HG03460 (cell line): ENCODE results near the gene ZNF792.
"Not testable (repeated sequence)": the region's sequence is repeated elsewhere in the genome, so short reads cannot be mapped to it uniquely, and the experiment has no call there.

Experiments
- ATAC-seq: cut with Tn5 transposase; IDR thresholded peaks from one replicate; pipeline ENCODE4 v1.9.1; 2021; ENCODE audit not compliant: unreplicated experiment

Gene ZNF792

GRCh38 chr19:34926361-34926684, 37.7 kb downstream of the ZNF792 start:
- no peak for ATAC-seq

- no peak for ATAC-seq
Measured at GRCh38 chr19:34925278-34925855, 38.7 kb downstream of the ZNF792 start.

DNA sequence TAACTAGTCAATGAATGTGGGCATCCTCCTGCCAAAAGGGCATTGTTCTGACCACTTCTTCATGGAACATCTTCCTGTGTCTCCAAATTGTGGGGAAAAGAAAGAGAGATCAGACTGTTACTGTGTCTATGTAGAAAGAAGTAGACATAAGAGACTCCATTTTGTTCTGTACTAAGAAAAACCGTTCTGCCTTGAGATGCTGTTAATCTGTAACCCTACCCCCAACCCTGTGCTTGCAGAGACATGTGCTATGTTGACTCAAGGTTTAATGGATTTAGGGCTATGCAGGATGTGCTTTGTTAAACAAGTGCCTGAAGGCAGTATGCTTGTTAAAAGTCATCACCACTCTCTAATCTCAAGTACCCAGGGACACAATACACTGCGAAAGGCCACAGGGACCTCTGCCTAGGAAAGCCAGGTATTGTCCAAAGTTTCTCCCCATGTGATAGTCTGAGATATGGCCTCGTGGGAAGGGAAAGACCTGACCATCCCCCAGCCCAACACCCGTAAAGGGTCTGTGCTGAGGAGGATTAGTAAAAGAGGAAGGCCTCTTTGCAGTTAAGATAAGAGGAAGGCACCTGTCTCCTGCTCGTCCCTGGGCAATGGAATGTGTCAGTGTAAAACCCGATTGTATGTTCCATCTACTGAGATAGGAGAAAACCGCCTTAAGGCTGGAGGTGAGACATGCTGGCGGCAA, 43.8 kb downstream of the ZNF792 start:
- ATAC-seq = not testable (repeated sequence)

DNA sequence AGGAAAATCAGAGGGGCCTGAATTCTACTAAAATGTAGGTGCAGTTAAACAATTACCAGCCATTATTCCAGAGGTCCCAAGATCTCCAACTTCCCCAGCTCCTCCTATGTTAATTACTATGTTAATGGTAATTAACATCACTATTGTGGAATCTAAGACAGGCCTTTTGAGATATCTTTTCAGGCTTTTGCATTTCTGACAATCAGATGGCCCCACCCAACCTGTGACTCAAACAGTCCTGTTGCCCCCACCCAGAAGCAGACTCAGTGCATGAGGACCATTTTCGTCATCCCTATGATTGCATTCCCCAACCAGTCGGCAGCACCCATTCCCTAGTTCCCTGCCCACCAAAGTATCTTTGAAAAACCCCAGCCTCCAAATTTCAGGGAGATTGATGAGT, 45.8 kb downstream of the ZNF792 start:
- ATAC-seq = no peak

DNA sequence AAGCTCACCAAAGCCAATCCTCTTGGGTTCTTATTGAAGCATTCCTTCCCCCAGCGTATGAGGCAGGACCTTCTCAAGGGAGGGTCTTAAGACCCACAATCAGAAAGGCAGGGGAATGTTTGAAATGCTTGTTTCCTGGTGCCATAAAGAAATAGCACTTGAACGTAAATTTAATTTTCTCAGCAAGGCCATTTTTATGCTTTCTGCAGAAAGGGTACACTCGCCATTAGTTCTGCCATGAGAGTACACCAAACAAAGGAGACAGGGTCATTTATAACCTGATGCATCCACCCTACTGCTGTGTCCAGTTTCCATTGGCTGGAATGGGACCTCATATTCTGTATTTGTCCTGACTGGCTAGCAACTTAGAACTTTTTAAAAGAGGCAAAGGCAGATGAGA, 46.9 kb downstream of the ZNF792 start:
- not testable (repeated sequence) for ATAC-seq

DNA sequence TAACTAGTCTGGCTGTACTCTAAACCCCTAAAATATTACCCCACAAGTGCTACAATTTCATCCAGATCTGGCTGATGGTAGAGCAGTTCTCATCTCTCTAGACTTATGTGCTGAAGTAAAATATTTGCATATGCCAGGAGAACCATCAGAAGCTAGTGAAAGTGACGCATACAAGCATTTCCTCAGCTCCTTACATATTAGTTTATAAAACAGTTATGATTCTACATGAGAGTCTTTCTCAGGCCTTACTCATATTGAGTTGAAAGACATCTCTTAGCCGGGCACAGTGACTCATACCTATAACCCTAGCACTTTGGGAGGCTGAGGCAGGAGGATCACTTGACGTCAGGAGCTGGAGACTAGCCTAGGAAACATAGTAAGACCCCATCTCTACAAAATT, 53.3 kb downstream of the ZNF792 start:
- ATAC-seq = no peak
